Gastrocnemius medialis (tissue), 4 donors: ENCODE measurements around the gene FKBP8. TPM values are rescaled to one million over a fixed set of nuclear protein-coding genes. Genes with fewer than 3 reads are reported as not detected.
"Not testable (repeated sequence)": the region's sequence is repeated elsewhere in the genome, so short reads cannot be mapped to it uniquely, and the experiment has no call there.

Source experiments
- ATAC-seq, 2 donors: fragments of 150-250 bp; one replicate each; pipeline ENCODE4 v1.9.1; 2016
- DNase-seq, 2 donors: peaks; one replicate each; pipeline ENCODE4 v3.0.0-alpha.2; 2019
- H3K27ac ChIP-seq, 4 donors: fragments of 200-600 bp; sonication (generic); 1 replicate in 1 of 4; 2 replicates in 3 of 4; pipeline ENCODE4 v1.5.1; 2016 to 2018; ENCODE audit warnings: mild to moderate bottlenecking in 2 of 4, moderate library complexity in 1 of 4
- H3K27me3 ChIP-seq, 3 donors: fragments of 200-600 bp; sonication (generic) in 2 of 3; 1 replicate in 1 of 3; 2 replicates in 2 of 3; pipeline versions ENCODE4 v1.5.1 to v1.6.0; 2016 to 2019; ENCODE audit warnings: mild to moderate bottlenecking in 1 of 3, moderate library complexity in 1 of 3
- H3K36me3 ChIP-seq, 2 donors: fragments of 200-600 bp; sonication (generic) in 1 of 2; one replicate each; pipeline ENCODE4 v1.5.1; 2017 to 2018
- H3K4me1 ChIP-seq, 2 donors: fragments of 200-600 bp; sonication (generic) in 1 of 2; one replicate each; pipeline ENCODE4 v1.5.1; 2016 to 2017; ENCODE audit warnings: mild to moderate bottlenecking in 2 of 2
- H3K4me3 ChIP-seq, 4 donors: fragments of 200-600 bp; sonication (generic) in 3 of 4; 1 replicate in 1 of 4; 2 replicates in 3 of 4; pipeline ENCODE4 v1.5.1; 2016 to 2019; ENCODE audit warnings: mild to moderate bottlenecking in 2 of 4
- H3K9me3 ChIP-seq, 3 donors: fragments of 200-600 bp; sonication (generic) in 2 of 3; 1 replicate in 1 of 3; 2 replicates in 2 of 3; pipeline ENCODE4 v1.5.1; 2016 to 2019
- CTCF ChIP-seq, 5 experiments: fragments of 450-650 bp in 3 of 5; fragments of 200-600 bp in 2 of 5; sonication (generic) in 2 of 5; IDR thresholded peaks in 4 of 5; conservative IDR thresholded peaks in 1 of 5; 1 replicate in 4 of 5; 2 replicates in 1 of 5; pipeline ENCODE4 v1.5.1; 2016 to 2019; ENCODE audit warnings: antibody characterized with exemption in 5 of 5, mild to moderate bottlenecking in 3 of 5, moderate library complexity in 3 of 5
- POLR2A ChIP-seq, 2 donors: fragments of 450-650 bp; IDR thresholded peaks; one replicate each; pipeline ENCODE4 v1.6.1; 2017; ENCODE audit warnings: antibody characterized with exemption in 2 of 2, mild to moderate bottlenecking in 2 of 2, moderate library complexity in 2 of 2
- in situ Hi-C, 4 donors: fragments of 200-750 bp; cut with MboI; loops; one replicate each; pipeline versions ENCODE4 v1.15.0 to v1.8.0; 2017; ENCODE audit warnings: low sequenced_read_pairs in 4 of 4
- intact Hi-C: fragments of 100-400 bp; cut with DNase I; formaldehyde crosslinking; loops from one replicate; pipeline ENCODE4 v1.15.1; 2023; ENCODE audit warnings: low total_unique reads
- total RNA-seq, 4 donors: library from RNA; depleted of rRNA; stranded (reverse); fragments of >200 nt; gene quantifications; one replicate each; pipeline versions ENCODE4 v1.1.0 to v1.2.3, GENCODE V29; 2016

FKBP8 gene
- total RNA-seq, 4 donors from 2014 or later, result 157 to 195 (median 184) TPM

GRCh38 chr19:18526316-18526715 lies 17.1 kb downstream of the FKBP8 start:
- intact Hi-C loops, result no loop called here
- Histone ChIP-seq H3K27ac (no peak overlapping the region), H3K4me1 (peaks cover 0 to 4% of the 10 kb centered on the region in 2 donors), H3K36me3 (peaks cover 0 to 4% of the 10 kb centered on the region in 2 donors), H3K27me3 (no peaks in the 10 kb centered on the region), H3K4me3 (no peak overlapping the region), H3K9me3 (no peaks in the 10 kb centered on the region)
- in situ Hi-C loops, result no loop called here
- DNase-seq, result no peak
- ATAC-seq, result no peak
- no peak for TF ChIP-seq CTCF (IDR thresholded peaks at IDR 0.05 in 4 of 5, conservative IDR thresholded peaks at IDR 0.05 in 1 of 5)
- TF ChIP-seq POLR2A (IDR thresholded peaks at IDR 0.05), result no peak

GRCh38 chr19:18523841-18524240 lies 19.5 kb downstream of the FKBP8 start:
- H3K9me3 ChIP-seq, result no peaks in the 10 kb centered on the region
- H3K4me1 ChIP-seq, result peaks cover 15 to 19% of the 10 kb centered on the region in 2 donors
- TF ChIP-seq CTCF (IDR thresholded peaks at IDR 0.05 in 4 of 5, conservative IDR thresholded peaks at IDR 0.05 in 1 of 5) (no peak), POLR2A (IDR thresholded peaks at IDR 0.05) (no peak)
- intact Hi-C loops, result loop anchor here (2.0 to 5.0 kb wide), 2 partner anchors 19 to 247 kb away; partner anchors contain the start of gene FKBP8
- no peaks in the 10 kb centered on the region for H3K27me3 ChIP-seq
- no peak for ATAC-seq
- H3K4me3 ChIP-seq, result no peak overlapping the region
- in situ Hi-C loops, result no loop called here
- no peak for DNase-seq
- no peak overlapping the region for H3K27ac ChIP-seq
- no peaks in the 10 kb centered on the region for H3K36me3 ChIP-seq

GRCh38 chr19:18522862-18523440 lies 20.4 kb downstream of the FKBP8 start:
- H3K36me3 ChIP-seq, in situ Hi-C loops, DNase-seq, H3K27me3 ChIP-seq, H3K9me3 ChIP-seq, ATAC-seq: not testable (repeated sequence)
- intact Hi-C loops, result loop anchor here (1.0 to 5.0 kb wide), 4 partner anchors 20 to 246 kb away; partner anchors contain the start of genes FKBP8, KXD1 and UBA52
- Histone ChIP-seq H3K4me1 (peaks cover 24 to 27% of the 10 kb centered on the region in 2 donors), H3K4me3 (peak overlapping the region in 2 of 4 donors; percentile 17 to 34), H3K27ac (peak overlapping the region; percentile 49 to 71 (median 54))

GRCh38 chr19:18522124-18522861 lies 21.1 kb downstream of the FKBP8 start:
- no peaks in the 10 kb centered on the region for H3K27me3 ChIP-seq
- H3K27ac ChIP-seq, result peak overlapping the region; percentile 97 to 100 (median 98)
- peak overlapping the region; percentile 85 to 99 (median 95) for H3K4me3 ChIP-seq
- DNase-seq (peak; percentile 100), ATAC-seq (peak; percentile 73 to 74)
- TF ChIP-seq POLR2A (IDR thresholded peaks at IDR 0.05), result peak in 1 of 2 donors; percentile 32
- TF ChIP-seq CTCF (IDR thresholded peaks at IDR 0.05 in 4 of 5, conservative IDR thresholded peaks at IDR 0.05 in 1 of 5), result peak in 1 of 5 experiments; percentile 40
- no peaks in the 10 kb centered on the region for H3K9me3 ChIP-seq
- intact Hi-C loops, result loop anchor here (1.0 to 5.0 kb wide), 4 partner anchors 21 to 245 kb away; partner anchors contain the start of genes FKBP8, KXD1 and UBA52
- H3K4me1 ChIP-seq, result peaks cover 27 to 29% of the 10 kb centered on the region in 2 donors
- in situ Hi-C loops, result no loop called here
- no peaks in the 10 kb centered on the region for H3K36me3 ChIP-seq

- no peaks in the 10 kb centered on the region for H3K9me3 ChIP-seq
- DNase-seq (peak in 1 of 2 donors; percentile 35), ATAC-seq (peak; percentile 2 to 3)
- H3K4me1 ChIP-seq, result peaks cover 27 to 34% of the 10 kb centered on the region in 2 donors
- no peaks in the 10 kb centered on the region for H3K27me3 ChIP-seq
- peak within 1 kb of the TSS; percentile 85 to 99 (median 95) for H3K4me3 ChIP-seq
- in situ Hi-C loops (no loop called here), intact Hi-C loops (loop anchor here (1.0 to 5.0 kb wide), 6 partner anchors 21 to 541 kb away; partner anchors contain the start of genes FKBP8, KXD1, SLC25A42 and UBA52)
- TF ChIP-seq POLR2A (IDR thresholded peaks at IDR 0.05), result peak; percentile 99
- TF ChIP-seq CTCF (IDR thresholded peaks at IDR 0.05 in 4 of 5, conservative IDR thresholded peaks at IDR 0.05 in 1 of 5), result no peak
- no peaks in the 10 kb centered on the region for H3K36me3 ChIP-seq
- H3K27ac ChIP-seq, result peak within 1 kb of the TSS; percentile 97 to 100 (median 98)
Observed at GRCh38 chr19:18521692-18522123, 21.7 kb downstream of the FKBP8 start, which contains the start of gene ELL. TSS of gene ELL (minus strand) at chr19:18522070. CDS start at chr19:18522055, 15 bp downstream.
